ENCODE measurements around the gene FBXO27. TPM values are rescaled to one million over a fixed set of nuclear protein-coding genes. Genes with fewer than 3 reads are reported as not detected.
"Not testable (repeated sequence)": the region's sequence is repeated elsewhere in the genome, so short reads cannot be mapped to it uniquely, and the experiment has no call there.

FBXO27 gene
- total RNA-seq, 2 donors from 2014 or later = 2.8 TPM; not detected in 1

DNA sequence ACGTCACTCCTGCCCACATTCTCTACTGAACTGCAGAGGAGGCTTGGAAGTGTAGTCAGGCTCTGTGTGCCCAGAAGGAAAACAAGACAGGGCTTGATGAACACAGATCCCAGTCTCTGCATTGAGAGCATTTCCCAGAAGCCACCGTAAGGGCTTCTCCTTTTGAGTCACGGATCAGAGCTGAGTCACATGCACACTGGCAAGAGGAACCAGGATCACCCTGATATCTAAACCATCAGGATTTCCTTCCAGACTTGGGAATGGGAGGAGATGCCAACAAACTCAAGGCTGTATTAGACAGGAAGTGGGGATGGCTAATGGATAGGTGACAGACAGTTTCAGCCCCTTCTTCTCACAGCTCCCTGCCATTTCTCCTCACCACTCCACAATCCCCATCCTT, 39.1 kb downstream of the FBXO27 start:
- intact Hi-C loops (cut with DNase I, micrococcal nuclease) = no loop called here
- ATAC-seq (no peak), DNase-seq (no peak)

DNA sequence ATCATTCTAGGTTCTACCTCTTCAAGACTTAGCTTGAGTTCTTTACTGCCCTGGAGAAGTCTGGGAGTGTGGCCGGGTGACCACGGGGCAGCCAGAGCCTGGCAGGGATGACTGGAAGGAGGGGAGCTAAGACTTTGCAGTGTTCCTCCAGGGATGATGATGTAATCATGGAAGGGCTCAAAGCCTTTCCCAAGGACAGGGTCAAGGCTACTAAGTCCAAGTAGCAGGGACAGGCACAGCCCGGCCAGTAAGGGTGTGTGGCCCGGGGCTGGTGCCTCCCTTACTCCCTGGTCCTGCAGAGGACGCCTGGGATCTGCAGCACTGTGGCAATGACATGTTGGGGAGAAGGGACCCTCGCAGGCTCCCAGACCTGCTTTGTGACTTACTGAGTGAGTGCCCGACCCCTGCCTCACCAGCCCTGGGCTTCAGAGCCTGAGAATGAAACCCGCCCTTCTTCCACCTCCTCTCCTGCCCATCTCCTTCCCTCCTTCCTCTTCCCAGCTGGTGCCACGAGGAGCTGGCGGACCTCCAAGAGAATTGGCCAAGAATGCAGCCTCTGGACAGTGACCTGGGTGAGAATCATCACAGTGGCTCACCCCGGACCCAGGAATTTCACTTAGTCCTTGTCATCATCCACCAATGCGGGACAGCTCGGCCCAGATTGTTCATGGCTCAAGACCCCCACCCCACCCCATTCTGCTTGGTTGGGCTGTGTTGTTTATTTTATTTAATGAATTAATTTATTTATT, 41.2 kb downstream of the FBXO27 start:
- no peak for ATAC-seq
- intact Hi-C loops (cut with DNase I, micrococcal nuclease) = no loop called here
- no peak for DNase-seq

DNA sequence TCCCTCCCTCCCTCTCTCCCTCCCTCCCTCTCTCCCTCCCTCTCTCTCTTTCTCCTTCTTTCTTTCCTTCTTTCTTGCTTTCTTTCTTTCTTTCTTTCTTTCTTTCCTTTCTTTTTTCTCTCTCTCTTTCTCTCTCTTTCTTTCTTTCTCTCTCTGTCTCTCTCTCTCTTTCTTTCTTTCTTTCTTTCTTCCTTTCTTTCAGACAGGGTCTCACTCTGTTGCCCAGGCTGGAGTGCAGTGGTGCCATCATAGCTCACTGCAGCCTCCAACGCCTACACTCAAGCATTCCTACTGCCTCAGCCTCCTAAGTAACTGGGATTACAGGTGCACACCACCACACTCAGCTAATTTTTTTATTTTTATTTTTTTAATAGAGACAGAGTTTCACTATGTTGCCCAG, 42.7 kb downstream of the FBXO27 start:
- DNase-seq; intact Hi-C loops (cut with DNase I, micrococcal nuclease); ATAC-seq: not testable (repeated sequence)

DNA sequence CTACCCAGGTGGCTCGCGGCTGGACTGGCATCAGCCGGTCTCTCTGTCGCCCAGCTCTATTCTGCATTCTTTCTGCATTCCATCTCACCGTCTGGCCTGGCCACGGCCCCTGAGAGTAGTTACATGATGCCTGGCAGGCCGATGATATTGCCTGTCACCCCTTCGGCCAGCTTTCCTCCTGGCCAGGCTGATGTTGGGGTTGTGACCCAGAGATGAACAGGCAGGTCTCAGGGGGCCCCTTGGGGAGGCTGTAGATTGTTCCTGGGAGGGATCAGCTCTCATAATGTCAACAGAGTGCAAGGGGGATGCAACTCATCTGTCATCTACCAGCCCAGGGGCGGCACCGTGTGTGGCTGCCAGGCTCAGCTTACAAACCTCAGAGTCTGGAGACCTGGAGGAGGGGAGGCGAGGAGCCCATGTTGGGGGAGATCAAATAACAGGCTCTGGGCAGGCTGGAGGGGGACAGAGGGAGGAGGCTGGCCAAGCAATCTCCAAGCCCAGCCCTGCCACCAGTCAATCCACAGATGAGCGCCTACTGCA, 43.2 kb downstream of the FBXO27 start:
- no peak for ATAC-seq
- no peak for DNase-seq
- intact Hi-C loops (cut with DNase I, micrococcal nuclease) = no loop called here

DNA sequence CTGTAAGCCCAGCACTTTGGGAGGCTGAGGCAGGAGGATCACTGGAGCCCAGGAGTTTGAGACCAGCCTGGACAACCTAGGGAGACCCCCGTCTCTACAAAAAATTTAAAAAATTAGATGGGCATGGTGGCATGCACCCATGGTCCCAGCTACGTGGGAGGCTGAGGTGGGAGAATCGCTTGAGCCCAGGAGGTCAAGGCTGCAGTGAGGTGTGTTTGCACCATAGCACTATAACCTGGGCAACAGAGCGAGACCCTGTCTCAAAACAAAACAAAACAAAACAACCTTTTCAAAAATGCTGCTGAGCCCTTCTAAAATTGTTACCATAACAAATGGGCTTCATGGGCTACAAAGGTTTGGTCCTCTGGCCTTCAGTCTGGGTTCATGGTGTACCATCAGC, 43.7 kb downstream of the FBXO27 start:
- intact Hi-C loops (cut with DNase I, micrococcal nuclease); ATAC-seq; DNase-seq: not testable (repeated sequence)

DNA sequence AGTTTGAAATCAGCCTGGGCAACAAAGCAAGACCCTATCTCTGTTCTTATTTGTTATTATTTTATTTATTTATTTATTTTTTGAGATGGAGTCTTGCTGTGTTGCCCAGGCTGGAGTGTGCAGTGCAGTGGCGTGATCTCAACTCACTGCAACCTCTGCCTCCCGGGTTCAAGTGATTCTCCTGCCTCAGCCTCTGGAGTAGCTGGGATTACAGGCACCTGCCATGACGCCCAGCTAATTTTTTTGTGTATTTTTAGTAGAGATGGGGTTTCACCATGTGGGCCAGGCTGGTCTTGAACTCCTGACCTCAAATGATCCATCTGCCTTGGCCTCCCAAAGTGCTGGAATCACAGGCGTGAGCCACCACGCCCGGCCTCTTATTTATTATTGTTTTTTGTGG, 44.6 kb downstream of the FBXO27 start:
- ATAC-seq; DNase-seq; intact Hi-C loops (cut with DNase I, micrococcal nuclease): not testable (repeated sequence)

DNA sequence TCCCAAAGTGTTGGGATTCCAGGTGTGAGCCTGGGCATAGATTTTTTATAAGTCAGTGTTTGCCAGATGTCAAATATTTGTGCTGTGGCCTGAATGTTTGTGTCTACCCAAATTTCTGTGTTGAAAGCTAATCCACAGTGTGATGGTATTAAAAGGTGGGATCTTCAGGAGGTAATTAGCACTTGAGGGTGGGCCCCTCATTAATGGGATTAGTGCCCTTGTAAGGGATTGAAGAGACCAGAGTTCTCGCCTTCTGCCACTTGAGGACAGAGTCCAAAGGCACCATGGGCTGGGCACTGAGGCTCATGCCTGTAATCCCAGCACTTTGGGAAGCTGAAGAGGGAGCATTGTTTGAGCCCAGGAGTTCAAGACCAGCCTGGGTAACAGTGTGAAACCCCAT, 47.1 kb downstream of the FBXO27 start:
- ATAC-seq = no peak
- no peak for DNase-seq
- intact Hi-C loops (cut with DNase I, micrococcal nuclease) = no loop called here

DNA sequence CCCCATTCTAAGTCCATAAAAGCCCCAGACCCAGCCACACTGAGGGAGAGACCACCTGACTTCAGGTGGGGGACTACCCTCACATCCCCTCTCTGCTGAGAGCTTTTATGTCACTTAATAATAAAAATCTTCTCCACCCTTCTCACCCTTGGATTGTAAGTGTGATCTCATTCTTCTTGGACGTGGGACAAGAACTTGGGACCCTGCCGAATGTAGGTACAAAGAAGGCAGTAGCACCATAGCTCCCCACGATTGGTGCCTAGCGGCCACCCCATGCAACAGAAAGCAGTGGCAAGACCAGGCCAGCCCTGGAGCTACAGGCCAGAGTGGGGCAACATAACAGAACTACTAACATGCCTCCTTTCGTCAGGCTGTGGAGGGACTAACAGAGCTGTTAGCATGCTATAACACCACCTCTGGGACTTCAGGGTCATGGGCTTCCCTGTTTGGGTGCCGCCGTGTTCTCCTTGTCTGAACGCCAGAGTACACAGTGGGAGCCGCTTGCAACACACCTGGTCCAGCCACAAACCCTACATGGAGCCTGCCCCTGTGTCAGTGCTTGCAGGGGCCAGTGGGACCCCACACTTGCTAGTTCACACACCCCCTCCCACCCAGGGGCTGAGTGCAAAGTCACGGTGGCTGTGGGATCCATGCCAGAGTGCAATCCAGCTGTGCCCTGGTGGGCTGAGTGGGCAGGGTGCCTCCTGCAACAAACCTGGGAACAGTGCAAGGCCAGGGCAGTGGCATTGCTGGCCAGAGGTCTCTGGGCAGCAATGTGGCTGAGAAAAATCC, 51.6 kb downstream of the FBXO27 start:
- ATAC-seq (no peak), DNase-seq (no peak)
- intact Hi-C loops (cut with DNase I, micrococcal nuclease) = no loop called here

DNA sequence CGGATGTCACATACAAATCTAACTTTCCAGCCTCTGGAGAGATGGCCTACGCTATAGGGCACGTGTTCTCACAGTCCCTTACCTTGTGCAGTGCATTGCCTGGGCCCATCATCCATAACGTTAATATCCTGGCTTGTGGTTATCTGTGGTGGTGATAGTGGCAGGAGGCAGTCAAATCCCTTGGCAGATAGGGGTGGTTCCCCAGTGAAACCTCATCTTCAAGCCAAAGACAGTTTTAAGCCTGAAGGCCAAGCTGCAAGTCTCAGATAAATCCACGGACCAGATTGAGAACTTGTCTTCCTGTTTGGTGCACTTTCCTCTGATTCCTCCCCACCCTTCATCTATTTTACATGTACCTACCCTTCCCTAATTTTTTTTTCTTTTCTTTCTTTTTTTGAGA, 52.5 kb downstream of the FBXO27 start:
- DNase-seq (no peak), ATAC-seq (no peak)
- intact Hi-C loops (cut with DNase I, micrococcal nuclease) = no loop called here

DNA sequence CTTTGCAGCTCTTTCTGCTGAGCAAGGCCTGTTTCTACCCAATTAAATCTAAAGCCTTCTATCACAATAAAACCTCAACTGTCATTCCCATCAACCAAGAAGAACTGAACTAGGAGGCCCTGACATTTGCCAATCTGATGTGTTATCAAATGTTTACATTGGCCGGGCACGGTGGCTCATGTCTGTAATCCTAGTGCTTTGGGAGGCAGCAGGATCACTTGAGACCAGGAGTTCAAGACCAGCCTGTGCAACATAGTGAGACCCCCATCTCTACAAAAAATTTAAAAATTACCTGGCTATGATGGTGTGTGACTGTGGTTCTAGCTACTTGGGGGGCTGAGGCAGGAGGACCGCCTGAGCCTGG, 54.0 kb downstream of the FBXO27 start:
- intact Hi-C loops (cut with DNase I, micrococcal nuclease) = no loop called here
- no peak for ATAC-seq
- no peak for DNase-seq

DNA sequence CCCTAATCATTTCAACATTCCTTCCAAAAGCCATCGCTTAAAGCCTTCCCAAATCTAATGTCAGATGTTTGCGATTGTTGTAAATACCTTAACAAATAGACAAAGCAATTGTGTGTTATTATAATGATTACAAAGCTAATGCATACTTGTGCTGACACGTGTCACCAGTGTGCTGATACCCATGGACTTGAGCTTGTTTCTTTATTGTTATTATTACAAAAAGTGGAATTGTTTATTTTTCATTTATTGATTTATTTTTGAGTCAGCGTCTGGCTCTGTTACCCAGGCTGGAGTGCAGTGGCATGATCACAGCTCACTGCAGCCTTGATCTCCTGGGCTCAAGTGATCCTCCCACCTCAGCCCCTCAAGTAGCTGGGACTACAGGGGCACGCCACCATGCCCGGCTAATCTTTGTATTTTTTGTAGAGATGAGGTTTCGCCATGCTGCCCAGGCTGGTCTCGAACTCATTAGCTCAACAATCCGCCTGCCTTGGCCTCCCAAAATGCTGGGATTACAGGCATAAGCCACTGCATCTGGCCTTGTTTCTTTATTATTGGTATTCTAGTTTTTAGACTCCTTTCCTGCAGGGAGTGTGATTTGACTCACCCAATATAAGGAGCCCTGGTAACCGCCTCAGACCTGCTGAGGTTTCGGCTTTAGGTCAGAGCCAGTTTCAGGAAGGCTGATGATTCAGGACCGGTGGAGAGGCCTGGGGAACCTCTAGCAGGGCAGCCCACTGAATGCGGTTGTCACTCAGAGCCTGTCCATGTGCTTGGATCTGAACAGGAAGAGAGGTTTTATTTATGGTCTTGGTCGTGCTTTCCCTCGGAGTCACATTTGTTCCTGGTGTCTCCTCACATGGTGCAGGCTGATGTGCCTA, 54.7 kb downstream of the FBXO27 start:
- ATAC-seq = no peak

DNA sequence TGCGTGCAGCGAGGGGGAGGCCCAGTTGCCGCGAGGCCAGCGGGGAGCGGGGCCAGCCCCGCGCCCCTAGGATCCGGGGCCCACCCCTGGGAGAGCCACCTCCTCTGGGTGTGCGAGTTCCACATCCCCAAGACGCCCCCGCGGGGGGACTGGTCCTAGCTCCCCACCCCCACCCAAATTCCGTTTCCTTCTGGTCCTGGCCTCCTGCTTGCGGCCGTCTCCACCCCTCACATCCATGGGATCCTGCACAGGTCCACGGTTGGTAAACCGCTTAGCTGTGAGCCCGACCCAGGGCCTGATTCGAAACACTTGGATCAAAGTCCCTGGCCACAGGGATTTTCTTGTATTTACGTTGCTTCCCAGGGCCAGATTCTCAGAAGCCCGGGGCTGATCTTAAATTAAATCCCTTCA, 56.5 kb downstream of the FBXO27 start:
- ATAC-seq (no peak), DNase-seq (no peak)
- intact Hi-C loops (cut with DNase I, micrococcal nuclease) = no loop called here

More for the DNA sequence above, 54.7 kb downstream of the FBXO27 start:
- intact Hi-C loops (cut with DNase I, micrococcal nuclease) = no loop called here
- no peak for DNase-seq

DNA sequence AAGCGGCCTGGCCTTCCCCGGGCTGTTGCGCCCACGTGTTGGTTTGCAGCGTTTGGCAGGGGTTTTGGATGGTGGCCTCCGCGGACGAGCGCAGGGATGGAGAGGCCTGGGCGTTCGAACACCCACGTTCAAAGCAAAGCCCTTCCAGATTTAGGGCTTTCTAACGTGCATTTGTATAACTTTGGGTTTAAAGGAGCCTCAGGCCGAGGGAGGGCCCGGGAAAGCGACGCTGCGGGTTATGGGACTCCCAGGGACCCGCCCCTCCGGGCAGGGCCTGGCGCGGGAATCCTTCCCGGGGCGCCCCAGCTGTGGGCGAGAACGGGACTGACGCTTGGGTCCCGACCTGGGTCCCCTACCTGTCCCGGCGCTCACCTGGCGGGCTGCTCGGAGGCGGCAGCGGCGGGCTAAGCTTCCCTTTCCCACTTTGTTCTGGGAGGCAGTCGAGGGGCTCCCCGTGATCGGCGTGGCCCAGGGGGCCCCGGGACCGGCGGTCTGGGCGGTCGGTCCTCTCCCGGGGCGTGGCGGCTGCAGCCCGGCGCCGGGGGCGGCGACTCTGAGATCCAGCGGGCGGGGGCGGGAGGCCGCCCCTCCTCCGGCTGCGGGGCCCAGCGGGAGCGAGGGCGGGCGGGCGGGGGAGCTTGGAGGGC, 57.0 kb downstream of the FBXO27 start, which contains the start of gene FBXO17:
TSS of gene FBXO17 (minus strand) at position 529 of the 647 bp plus-strand sequence. CDS start 25,423 bp downstream, outside the sequence.
- intact Hi-C loops (cut with DNase I, micrococcal nuclease) = no loop called here
- peak; percentile 22 to 30 for DNase-seq
- ATAC-seq = peak; percentile 27

DNA sequence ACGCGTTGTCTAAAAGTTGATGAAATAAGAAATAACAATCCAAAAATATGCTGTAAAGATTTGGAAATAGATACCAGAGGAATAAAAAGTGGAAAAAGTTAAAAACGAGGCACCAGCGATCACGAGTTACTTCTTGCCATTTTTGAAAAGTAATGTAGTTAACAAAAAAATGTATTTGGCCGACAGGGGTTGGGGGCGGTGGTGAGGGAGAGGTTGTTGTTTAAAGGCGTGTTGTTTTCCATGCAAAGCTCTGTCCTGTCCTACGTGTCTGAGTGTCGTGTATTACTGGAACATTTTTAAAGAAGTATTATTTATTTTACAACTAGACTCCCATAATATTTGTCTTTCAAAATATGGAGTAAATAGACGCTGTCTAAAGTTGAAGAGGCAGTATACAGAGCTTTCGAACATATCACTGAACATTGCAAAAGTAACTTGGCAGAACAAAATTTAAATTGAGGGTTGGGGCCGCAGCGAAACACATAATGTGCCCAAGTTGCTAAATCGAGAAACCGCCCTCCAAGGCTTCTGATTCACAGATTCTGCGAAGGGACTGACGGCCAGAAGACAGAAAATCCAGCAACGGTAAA, 57.6 kb downstream of the FBXO27 start:
- intact Hi-C loops (cut with DNase I, micrococcal nuclease) = no loop called here
- ATAC-seq (no peak), DNase-seq (no peak)

Data from left colon (tissue), 2 donors.